Loucy (cell line): Measurements from ENCODE around the gene APOL4.

Experiments
- H2AFZ ChIP-seq: fragments of 200-600 bp; sonication (generic); 2 replicates; pipeline ENCODE4 v1.6.0; 2016; ENCODE audit warnings: antibody characterized with exemption, mild to moderate bottlenecking, low read length, moderate library complexity
- H3F3A ChIP-seq: fragments of 200-600 bp; 2 replicates; pipeline ENCODE4 v1.6.0; 2016; ENCODE audit warnings: antibody characterized with exemption, low read depth, mild to moderate bottlenecking
- H3K27me3 ChIP-seq: fragments of 200-600 bp; sonication (generic); 2 replicates; pipeline ENCODE4 v1.6.1; 2014; ENCODE audit warnings: low read length, mild to moderate bottlenecking; ENCODE audit not compliant: insufficient read depth, poor library complexity, severe bottlenecking
- H3K36me3 ChIP-seq: fragments of 200-600 bp; sonication (generic); 2 replicates; pipeline ENCODE4 v1.6.1; 2016; ENCODE audit warnings: low read length; ENCODE audit not compliant: insufficient read depth
- H3K4me1 ChIP-seq: fragments of 200-600 bp; sonication (generic); 2 replicates; pipeline ENCODE4 v1.5.1; 2014; ENCODE audit warnings: low read length, mild to moderate bottlenecking; ENCODE audit not compliant: insufficient read depth, poor library complexity, severe bottlenecking
- H3K4me2 ChIP-seq: fragments of 200-600 bp; sonication (generic); 2 replicates; pipeline ENCODE4 v1.6.0; 2014; ENCODE audit warnings: antibody characterized with exemption, low read length, low read depth, mild to moderate bottlenecking; ENCODE audit not compliant: poor library complexity, severe bottlenecking
- H3K4me3 ChIP-seq: fragments of 200-600 bp; sonication (generic); 2 replicates; pipeline ENCODE4 v1.5.1; 2014; ENCODE audit warnings: low read length, mild to moderate bottlenecking, mixed read lengths; ENCODE audit not compliant: poor library complexity, severe bottlenecking
- H3K79me2 ChIP-seq: fragments of 200-600 bp; sonication (generic); 2 replicates; pipeline ENCODE4 v1.6.1; 2014; ENCODE audit warnings: low read length; ENCODE audit not compliant: insufficient read depth
- H3K9ac ChIP-seq: fragments of 200-600 bp; sonication (generic); 2 replicates; pipeline ENCODE4 v1.6.0; 2014; ENCODE audit warnings: mild to moderate bottlenecking, low read depth, low read length, moderate library complexity; ENCODE audit not compliant: poor library complexity, severe bottlenecking
- H3K9me2 ChIP-seq: fragments of 200-600 bp; sonication (generic); replicated peaks from 2 replicates; pipeline ENCODE4 v1.6.1; 2016; ENCODE audit warnings: low read depth, low read length, mixed read lengths
- H3K9me3 ChIP-seq: fragments of 200-600 bp; sonication (generic); 2 replicates; pipeline ENCODE4 v1.6.1; 2014; ENCODE audit warnings: mild to moderate bottlenecking, antibody characterized with exemption, low read length, low read depth; ENCODE audit not compliant: insufficient read depth
- H4K20me1 ChIP-seq: fragments of 200-600 bp; sonication (generic); 2 replicates; pipeline ENCODE4 v1.6.0; 2014; ENCODE audit warnings: antibody characterized with exemption, low read length, mild to moderate bottlenecking; ENCODE audit not compliant: insufficient read depth, poor library complexity, severe bottlenecking
- EZH2phosphoT487 ChIP-seq: fragments of 200-600 bp; IDR thresholded peaks from 2 replicates; pipeline ENCODE4 v1.6.1; 2018; ENCODE audit warnings: antibody characterized with exemption, mild to moderate bottlenecking, moderate library complexity, borderline replicate concordance
- TF ChIP-seq, protein P1 (sequence below): fragments of 200-600 bp; sonication (generic); conservative IDR thresholded peaks from 2 replicates; pipeline ENCODE4 v1.5.1; 2014; ENCODE audit warnings: mild to moderate bottlenecking, antibody characterized with exemption, low read length

APOL4 gene

DNA sequence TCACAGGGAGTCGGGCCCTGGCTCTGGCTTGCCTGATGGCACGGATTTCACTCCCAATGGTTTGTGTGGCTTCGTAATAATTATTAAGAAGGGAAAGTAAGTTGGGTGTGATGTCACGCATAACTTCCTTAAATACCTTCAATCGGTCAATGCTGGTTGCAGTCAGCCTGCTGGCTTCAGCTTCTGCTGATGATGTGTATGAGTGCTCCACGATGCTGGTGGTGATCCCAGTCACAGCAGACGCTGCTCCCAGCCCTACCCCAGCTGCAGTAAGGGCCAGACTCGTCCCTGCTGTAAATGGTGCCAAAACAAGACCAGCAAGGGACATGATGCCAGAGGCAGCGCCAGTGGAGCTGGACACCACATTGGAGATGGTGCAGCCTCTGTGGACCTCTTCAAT, 60.1 kb downstream of the APOL4 start:
- H3K9me2 ChIP-seq = no peaks in the 10 kb centered on the region

More for the DNA sequence above, 60.1 kb downstream of the APOL4 start:
- no peaks in the 10 kb centered on the region for H3K27me3 ChIP-seq
- H3K36me3 ChIP-seq = no peaks in the 10 kb centered on the region
- H4K20me1 ChIP-seq = no peaks in the 10 kb centered on the region
- no peak overlapping the region for H3K9ac ChIP-seq
- no peak overlapping the region for H2AFZ ChIP-seq
- no peak for TF ChIP-seq EZH2phosphoT487
- TF ChIP-seq, protein P1, sequence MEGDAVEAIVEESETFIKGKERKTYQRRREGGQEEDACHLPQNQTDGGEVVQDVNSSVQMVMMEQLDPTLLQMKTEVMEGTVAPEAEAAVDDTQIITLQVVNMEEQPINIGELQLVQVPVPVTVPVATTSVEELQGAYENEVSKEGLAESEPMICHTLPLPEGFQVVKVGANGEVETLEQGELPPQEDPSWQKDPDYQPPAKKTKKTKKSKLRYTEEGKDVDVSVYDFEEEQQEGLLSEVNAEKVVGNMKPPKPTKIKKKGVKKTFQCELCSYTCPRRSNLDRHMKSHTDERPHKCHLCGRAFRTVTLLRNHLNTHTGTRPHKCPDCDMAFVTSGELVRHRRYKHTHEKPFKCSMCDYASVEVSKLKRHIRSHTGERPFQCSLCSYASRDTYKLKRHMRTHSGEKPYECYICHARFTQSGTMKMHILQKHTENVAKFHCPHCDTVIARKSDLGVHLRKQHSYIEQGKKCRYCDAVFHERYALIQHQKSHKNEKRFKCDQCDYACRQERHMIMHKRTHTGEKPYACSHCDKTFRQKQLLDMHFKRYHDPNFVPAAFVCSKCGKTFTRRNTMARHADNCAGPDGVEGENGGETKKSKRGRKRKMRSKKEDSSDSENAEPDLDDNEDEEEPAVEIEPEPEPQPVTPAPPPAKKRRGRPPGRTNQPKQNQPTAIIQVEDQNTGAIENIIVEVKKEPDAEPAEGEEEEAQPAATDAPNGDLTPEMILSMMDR = no peak
- H3K79me2 ChIP-seq = no peaks in the 10 kb centered on the region
- H3K9me3 ChIP-seq = no peaks in the 10 kb centered on the region
- no peak overlapping the region for H3K4me3 ChIP-seq
- H3F3A ChIP-seq = no peaks in the 10 kb centered on the region
- no peak overlapping the region for H3K4me2 ChIP-seq
- H3K4me1 ChIP-seq = peaks cover 12% of the 10 kb centered on the region
